ENCODE data around the gene MFSD11. TPM values are rescaled to one million over a fixed set of nuclear protein-coding genes. Genes with fewer than 3 reads are reported as not detected.
A peak's percentile ranks its signal among the peaks of the same experiment; 100 is the strongest.
"Not testable (repeated sequence)": the region's sequence is repeated elsewhere in the genome, so short reads cannot be mapped to it uniquely, and the experiment has no call there.

MFSD11 gene
- total and polyA plus RNA-seq, 9 donors, result 9.6 to 26.2 (median 19.6) TPM

DNA sequence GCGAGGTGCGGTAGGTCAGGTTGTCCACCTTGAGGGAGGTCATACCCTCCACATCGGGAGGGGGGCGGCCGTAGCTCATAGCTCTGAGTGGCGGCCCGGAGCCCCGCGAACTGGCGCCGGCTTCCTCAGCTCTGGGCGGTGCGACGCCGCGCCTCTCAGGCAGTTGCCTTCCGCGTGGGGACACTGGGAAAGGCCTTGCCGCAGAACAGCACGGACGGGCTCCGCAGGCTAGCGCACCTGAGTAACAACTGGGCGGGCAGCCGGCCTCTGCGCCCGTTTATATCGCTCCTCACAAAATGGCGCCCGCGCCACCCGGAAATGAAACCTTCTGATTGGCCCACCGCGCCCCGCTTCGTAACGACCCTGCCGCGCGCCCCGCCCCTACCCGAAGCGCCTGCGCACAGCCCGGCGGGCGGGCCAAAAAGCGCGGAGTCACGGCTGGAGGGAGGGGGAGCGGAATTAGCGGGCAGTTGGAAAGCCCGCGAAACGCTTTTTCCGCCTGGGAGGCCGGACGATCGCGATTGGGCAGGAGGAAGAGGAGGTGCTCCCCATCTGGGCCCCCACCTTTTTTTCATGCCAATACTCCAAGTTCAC is 740 bp upstream of the MFSD11 start, which contains the start of gene SRSF2:
TSS of gene SRSF2 (minus strand) at position 250 of the 594 bp plus-strand sequence. CDS start at position 79, 171 bp downstream.
- Histone ChIP-seq H3K9me3 (no peaks in the 10 kb centered on the region), H3K27me3 (no peaks in the 10 kb centered on the region), H3K4me3 (peak within 1 kb of the TSS; percentile 87), H3K27ac (peak within 1 kb of the TSS; percentile 97 to 99), H3K36me3 (no peaks in the 10 kb centered on the region), H3K4me1 (ENCODE audit: insufficient read depth) (no peaks in the 10 kb centered on the region)
- intact Hi-C loops (cut with DNase I), result no loop called here
- TF ChIP-seq POLR2A (IDR thresholded peaks at IDR 0.05) (peak; percentile 99), EP300 (IDR thresholded peaks at IDR 0.05) (peak; percentile 67)
- TF ChIP-seq, protein P1, sequence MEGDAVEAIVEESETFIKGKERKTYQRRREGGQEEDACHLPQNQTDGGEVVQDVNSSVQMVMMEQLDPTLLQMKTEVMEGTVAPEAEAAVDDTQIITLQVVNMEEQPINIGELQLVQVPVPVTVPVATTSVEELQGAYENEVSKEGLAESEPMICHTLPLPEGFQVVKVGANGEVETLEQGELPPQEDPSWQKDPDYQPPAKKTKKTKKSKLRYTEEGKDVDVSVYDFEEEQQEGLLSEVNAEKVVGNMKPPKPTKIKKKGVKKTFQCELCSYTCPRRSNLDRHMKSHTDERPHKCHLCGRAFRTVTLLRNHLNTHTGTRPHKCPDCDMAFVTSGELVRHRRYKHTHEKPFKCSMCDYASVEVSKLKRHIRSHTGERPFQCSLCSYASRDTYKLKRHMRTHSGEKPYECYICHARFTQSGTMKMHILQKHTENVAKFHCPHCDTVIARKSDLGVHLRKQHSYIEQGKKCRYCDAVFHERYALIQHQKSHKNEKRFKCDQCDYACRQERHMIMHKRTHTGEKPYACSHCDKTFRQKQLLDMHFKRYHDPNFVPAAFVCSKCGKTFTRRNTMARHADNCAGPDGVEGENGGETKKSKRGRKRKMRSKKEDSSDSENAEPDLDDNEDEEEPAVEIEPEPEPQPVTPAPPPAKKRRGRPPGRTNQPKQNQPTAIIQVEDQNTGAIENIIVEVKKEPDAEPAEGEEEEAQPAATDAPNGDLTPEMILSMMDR (IDR thresholded peaks at IDR 0.05), result peak in 1 of 3 donors; percentile 17
- WGBS, 3 donors, result 0 to 1% (median 0%) methylated on average over 56 to 60 of the region's 60 CpGs
- peak; percentile 98 to 99 (median 99) for DNase-seq

DNA sequence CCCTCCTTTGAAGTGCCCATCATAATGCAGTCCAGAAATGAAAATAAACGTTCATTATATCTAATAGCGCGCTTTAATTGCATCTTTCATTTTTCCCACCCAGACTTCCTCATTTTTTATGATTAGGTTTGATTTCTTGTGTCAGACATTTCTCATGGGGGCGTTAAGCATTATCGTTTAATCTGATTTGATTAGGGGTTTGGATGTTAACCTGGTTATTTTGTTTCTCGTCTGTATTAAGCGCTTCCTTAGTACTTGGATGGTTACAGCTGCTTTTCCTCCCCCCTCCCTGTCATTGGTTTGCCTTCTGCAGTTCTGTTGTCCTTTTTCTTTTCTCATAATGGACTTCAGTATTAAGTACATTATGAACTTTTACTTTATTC is 540 bp downstream of the MFSD11 start:
- Histone ChIP-seq H3K9me3 (no peaks in the 10 kb centered on the region), H3K27ac (peak overlapping the region in 1 of 2 donors; percentile 99), H3K27me3 (no peaks in the 10 kb centered on the region), H3K4me3 (peak overlapping the region; percentile 87), H3K4me1 (ENCODE audit: insufficient read depth) (no peaks in the 10 kb centered on the region), H3K36me3 (no peaks in the 10 kb centered on the region)
- 1 to 2% (median 2%) methylated on average over 7 of the region's 7 CpGs for WGBS, 3 donors
- TF ChIP-seq EP300 (IDR thresholded peaks at IDR 0.05) (no peak), POLR2A (IDR thresholded peaks at IDR 0.05) (no peak)
- TF ChIP-seq, protein P1 (IDR thresholded peaks at IDR 0.05), result no peak
- intact Hi-C loops (cut with DNase I), result no loop called here
- DNase-seq, result no peak

DNA sequence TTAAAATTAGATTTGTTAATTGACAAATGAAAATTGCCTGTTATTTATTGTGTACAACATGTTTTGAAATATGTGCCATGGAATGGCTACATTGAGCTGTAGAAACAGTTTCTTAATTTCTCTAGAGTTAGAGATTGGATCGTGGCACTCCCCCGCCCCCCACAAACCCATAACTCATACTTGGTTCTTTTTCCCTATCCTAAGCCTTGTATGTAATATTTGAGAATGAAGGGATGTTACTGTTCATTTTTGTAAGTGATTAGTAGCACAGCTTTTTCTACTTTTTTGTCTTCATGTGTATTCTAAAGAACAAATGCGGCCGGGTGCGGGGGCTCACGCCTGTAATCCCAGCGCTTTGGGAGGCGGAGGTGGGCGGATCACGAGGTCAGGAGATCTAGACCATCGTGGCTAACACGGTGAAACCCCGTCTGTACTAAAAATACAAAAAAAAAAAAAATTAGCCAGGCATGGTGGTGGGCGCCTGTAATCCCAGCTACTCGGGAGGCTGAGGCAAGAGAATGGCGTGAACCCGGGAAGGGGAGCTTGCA is 1.7 kb downstream of the MFSD11 start:
- not testable (repeated sequence) for H3K4me3 ChIP-seq; H3K9me3 ChIP-seq; H3K36me3 ChIP-seq; H3K4me1 ChIP-seq (ENCODE audit: insufficient read depth); H3K27ac ChIP-seq; H3K27me3 ChIP-seq
- intact Hi-C loops (cut with DNase I), result loop anchor here in 1 of 4 donors (10.0 kb wide), 1 partner anchor 1665 kb away; no protein-coding TSS in a partner anchor
- WGBS, 3 donors, result 86 to 91% (median 88%) methylated on average over 17 of the region's 17 CpGs
- peak in 1 of 5 donors; percentile 26 for DNase-seq

DNA sequence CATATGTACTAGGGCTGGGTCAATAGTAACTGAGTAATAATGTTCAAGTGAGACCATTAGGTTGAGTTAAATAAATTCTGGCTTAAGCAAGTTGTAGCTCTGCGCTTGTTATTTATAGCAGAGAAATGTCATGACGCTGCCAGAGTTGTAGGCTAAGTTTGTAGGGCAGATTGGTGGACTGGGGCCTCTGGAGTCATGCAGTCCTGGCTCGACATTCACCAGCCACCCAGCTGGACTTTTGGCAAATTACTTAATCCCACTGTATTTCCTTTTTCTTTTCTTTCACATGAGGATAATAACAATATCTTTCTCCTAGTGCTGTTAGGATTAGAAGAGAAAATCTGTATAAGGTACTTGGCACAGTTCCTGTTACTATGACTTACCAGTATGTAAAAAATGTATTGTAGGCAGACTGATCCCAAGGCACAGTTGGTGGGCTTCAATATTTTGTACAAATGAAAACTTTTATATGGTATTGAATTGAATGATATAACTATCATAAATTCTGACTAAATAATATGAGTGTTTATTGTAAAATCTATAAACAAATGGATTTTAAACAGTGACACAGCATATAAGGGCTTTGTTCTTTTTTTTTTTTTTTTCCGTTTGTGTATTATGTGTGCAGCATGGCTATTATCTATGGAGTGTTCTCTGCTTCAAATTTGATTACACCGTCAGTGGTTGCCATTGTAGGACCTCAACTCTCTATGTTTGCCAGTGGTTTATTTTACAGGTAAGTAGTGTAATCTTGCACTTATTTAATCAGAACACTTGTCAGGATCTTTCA is 2.6 kb downstream of the MFSD11 start:
- no peaks in the 10 kb centered on the region for H3K36me3 ChIP-seq
- no peaks in the 10 kb centered on the region for H3K4me1 ChIP-seq (ENCODE audit: insufficient read depth)
- TF ChIP-seq, protein P1 (IDR thresholded peaks at IDR 0.05), result no peak
- no peak for TF ChIP-seq EP300 (IDR thresholded peaks at IDR 0.05)
- no peak for TF ChIP-seq POLR2A (IDR thresholded peaks at IDR 0.05)
- WGBS, 3 donors, result 63 to 72% (median 70%) methylated on average over 5 of the region's 5 CpGs
- H3K27ac ChIP-seq, result no peak overlapping the region
- intact Hi-C loops (cut with DNase I), result loop anchor here in 1 of 4 donors (10.0 kb wide), 1 partner anchor 1664 kb away; no protein-coding TSS in a partner anchor
- H3K4me3 ChIP-seq, result no peak overlapping the region
- no peak for DNase-seq
- H3K9me3 ChIP-seq, result no peaks in the 10 kb centered on the region
- no peaks in the 10 kb centered on the region for H3K27me3 ChIP-seq
